Upper lobe of right lung (tissue), 1 donor: Measurements from ENCODE around the gene CHEK2. TPM values are rescaled to one million over a fixed set of nuclear protein-coding genes. Genes with fewer than 3 reads are reported as not detected.
A peak's percentile ranks its signal among the peaks of the same experiment; 100 is the strongest.

ENCODE experiments used
- ATAC-seq: fragments of 200-7000 bp; cut with Tn5 transposase; one replicate; pipeline ENCODE4 v1.9.1; 2020; ENCODE audit warnings: mild to moderate bottlenecking, moderate library complexity
- DNase-seq: peaks from one replicate; pipeline ENCODE4 v3.0.0-alpha.2; 2020
- H3K27ac ChIP-seq: fragments of 200-600 bp; one replicate; pipeline ENCODE4 v1.8.0; 2022
- H3K27me3 ChIP-seq: fragments of 200-600 bp; one replicate; pipeline ENCODE4 v1.8.0; 2022; ENCODE audit warnings: mild to moderate bottlenecking
- H3K36me3 ChIP-seq: fragments of 200-600 bp; one replicate; pipeline ENCODE4 v1.8.0; 2022
- H3K4me1 ChIP-seq: fragments of 200-600 bp; one replicate; pipeline ENCODE4 v1.8.0; 2022
- H3K4me3 ChIP-seq: fragments of 200-600 bp; one replicate; pipeline ENCODE4 v1.8.0; 2022; ENCODE audit warnings: mild to moderate bottlenecking
- H3K9me3 ChIP-seq: fragments of 200-600 bp; one replicate; pipeline ENCODE4 v1.8.0; 2022
- intact Hi-C: fragments of 100-400 bp; cut with DNase I; formaldehyde crosslinking; loops from one replicate; pipeline ENCODE4 v1.11.0; 2022
- long read RNA-seq: library from polyadenylated mRNA; unstranded; transcript quantifications from one replicate; pipeline ENCODE4 v2.0.0, GENCODE V29; 2021
- total RNA-seq: library from RNA; stranded (reverse); fragmentation: NEBNext Ultra II Directional; extraction: Animal tissue kit (Norgen Biotek cat#: 25700); gene quantifications from one replicate; pipeline ENCODE4 v1.2.1, GENCODE V29; 2021
- TF ChIP-seq, protein P1 (sequence below): fragments of 200-600 bp; IDR thresholded peaks from one replicate; pipeline ENCODE4 v1.8.0; 2022; ENCODE audit warnings: antibody characterized with exemption
- donor health status: DM: no; HTN: yes; CAD: no; lungs with severe emphysema.

CHEK2 gene
- 9.2 TPM for total RNA-seq
- long read RNA-seq, partial matches to known transcripts: 1 of 8 reads
- long read RNA-seq, other reads (novel, unspliced or antisense): 2 of 8 reads

DNA sequence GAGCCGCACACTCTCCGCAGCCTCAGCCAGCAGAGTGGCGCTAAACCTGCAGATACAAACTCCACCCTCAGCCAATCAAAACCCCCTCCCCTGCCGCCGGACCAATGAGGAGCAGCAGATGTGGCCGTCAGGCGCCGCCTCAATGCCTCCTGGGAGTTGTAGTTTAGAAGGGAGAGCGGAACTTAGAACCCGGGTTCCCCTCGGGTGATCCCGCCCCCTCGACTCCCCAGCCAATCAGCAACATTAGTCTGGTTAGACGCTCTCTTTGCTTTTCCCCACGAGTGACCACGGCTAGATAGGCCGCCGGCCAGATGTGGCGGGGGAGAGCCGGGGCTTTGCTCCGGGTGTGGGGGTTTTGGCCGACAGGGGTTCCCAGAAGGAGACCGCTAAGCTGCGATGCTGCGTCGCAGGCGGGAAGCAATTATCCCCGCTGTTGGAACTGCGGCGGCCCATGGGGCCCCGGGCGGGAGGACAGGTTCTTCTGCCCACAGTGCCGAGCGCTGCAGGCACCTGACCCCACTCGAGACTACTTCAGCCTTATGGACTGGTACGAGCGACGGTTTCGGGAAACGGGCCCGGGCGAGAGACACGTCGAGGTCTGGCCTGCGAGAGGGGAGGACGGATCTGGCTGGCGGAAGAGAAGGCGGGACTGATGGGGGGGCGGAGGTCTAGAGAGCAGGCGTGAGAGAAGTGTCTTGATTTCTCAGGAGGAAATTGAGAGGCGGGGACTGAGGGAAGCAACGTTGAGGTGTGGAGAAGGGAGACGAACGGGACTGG, at the start of gene CHEK2, which contains the start of gene HSCB:
Gene CHEK2, minus strand, starts transcription at position 36 of the 777 bp plus-strand sequence. CDS start 7,099 bp downstream, outside the sequence.
Gene HSCB, plus strand, starts transcription at position 255 of the 777 bp plus-strand sequence. Its CDS starts 57 bp downstream, at position 312.
- Histone ChIP-seq H3K9me3 (no peaks in the 10 kb centered on the region), H3K36me3 (peaks cover 32% of the 10 kb centered on the region), H3K4me1 (peaks cover 12% of the 10 kb centered on the region), H3K27ac (peak within 1 kb of the TSS; percentile 99), H3K27me3 (no peaks in the 10 kb centered on the region), H3K4me3 (peak within 1 kb of the TSS; percentile 99)
- ATAC-seq (peak; percentile 98), DNase-seq (peak; percentile 98)
- intact Hi-C loops: no loop called here
- TF ChIP-seq, protein P1, sequence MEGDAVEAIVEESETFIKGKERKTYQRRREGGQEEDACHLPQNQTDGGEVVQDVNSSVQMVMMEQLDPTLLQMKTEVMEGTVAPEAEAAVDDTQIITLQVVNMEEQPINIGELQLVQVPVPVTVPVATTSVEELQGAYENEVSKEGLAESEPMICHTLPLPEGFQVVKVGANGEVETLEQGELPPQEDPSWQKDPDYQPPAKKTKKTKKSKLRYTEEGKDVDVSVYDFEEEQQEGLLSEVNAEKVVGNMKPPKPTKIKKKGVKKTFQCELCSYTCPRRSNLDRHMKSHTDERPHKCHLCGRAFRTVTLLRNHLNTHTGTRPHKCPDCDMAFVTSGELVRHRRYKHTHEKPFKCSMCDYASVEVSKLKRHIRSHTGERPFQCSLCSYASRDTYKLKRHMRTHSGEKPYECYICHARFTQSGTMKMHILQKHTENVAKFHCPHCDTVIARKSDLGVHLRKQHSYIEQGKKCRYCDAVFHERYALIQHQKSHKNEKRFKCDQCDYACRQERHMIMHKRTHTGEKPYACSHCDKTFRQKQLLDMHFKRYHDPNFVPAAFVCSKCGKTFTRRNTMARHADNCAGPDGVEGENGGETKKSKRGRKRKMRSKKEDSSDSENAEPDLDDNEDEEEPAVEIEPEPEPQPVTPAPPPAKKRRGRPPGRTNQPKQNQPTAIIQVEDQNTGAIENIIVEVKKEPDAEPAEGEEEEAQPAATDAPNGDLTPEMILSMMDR: no peak

DNA sequence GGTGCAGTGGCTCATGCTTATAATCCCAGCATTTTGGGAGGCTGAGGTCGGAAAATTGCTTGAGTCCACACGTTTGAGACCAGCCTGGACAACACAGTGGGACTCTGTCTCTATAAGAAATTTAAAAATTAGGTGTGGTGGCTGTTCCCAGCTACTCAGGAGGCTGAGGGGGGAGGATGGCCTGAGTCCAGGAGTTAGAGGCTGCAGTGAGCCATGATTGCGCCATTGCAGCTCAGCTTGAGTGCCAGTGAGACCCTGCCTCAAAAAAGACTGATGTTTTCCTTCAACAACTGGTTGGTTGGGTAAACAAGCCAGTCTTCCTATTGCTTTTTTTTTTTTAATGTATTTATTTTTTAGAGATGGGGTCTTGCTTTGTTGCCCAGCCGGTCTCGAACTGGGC, 49.5 kb upstream of the CHEK2 start:
- Histone ChIP-seq H3K4me3 (no peak overlapping the region), H3K36me3 (peaks cover 66% of the 10 kb centered on the region), H3K27me3 (no peaks in the 10 kb centered on the region), H3K27ac (no peak overlapping the region), H3K9me3 (no peaks in the 10 kb centered on the region), H3K4me1 (peaks cover 18% of the 10 kb centered on the region)
- no peak for ATAC-seq
- intact Hi-C loops: no loop called here
- TF ChIP-seq, protein P1: no peak
- no peak for DNase-seq

DNA sequence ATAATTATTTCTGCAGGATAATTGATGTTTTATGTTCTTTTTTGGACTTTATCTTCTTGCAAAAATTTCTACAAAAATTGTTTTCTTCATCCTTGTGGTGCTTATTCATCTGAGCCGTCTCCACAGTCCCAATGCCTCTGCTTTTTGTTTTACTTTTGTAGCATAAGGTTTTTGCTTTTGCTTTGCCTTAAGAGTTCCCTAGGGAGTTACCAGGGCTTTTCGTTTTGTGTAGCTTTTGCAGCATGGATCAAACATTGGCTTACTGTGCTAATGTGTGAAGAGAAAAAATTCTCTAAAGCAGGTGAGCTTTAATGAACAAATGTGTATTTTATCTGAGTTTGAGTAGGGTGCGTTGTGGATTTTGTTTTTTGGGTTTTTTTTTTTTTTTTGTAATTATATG, 47.0 kb upstream of the CHEK2 start:
- intact Hi-C loops: no loop called here
- no peak for DNase-seq
- Histone ChIP-seq H3K4me3 (no peak overlapping the region), H3K4me1 (peaks cover 10% of the 10 kb centered on the region), H3K27ac (no peak overlapping the region), H3K9me3 (no peaks in the 10 kb centered on the region), H3K27me3 (no peaks in the 10 kb centered on the region), H3K36me3 (peaks cover 66% of the 10 kb centered on the region)
- ATAC-seq: no peak
- TF ChIP-seq, protein P1: no peak

DNA sequence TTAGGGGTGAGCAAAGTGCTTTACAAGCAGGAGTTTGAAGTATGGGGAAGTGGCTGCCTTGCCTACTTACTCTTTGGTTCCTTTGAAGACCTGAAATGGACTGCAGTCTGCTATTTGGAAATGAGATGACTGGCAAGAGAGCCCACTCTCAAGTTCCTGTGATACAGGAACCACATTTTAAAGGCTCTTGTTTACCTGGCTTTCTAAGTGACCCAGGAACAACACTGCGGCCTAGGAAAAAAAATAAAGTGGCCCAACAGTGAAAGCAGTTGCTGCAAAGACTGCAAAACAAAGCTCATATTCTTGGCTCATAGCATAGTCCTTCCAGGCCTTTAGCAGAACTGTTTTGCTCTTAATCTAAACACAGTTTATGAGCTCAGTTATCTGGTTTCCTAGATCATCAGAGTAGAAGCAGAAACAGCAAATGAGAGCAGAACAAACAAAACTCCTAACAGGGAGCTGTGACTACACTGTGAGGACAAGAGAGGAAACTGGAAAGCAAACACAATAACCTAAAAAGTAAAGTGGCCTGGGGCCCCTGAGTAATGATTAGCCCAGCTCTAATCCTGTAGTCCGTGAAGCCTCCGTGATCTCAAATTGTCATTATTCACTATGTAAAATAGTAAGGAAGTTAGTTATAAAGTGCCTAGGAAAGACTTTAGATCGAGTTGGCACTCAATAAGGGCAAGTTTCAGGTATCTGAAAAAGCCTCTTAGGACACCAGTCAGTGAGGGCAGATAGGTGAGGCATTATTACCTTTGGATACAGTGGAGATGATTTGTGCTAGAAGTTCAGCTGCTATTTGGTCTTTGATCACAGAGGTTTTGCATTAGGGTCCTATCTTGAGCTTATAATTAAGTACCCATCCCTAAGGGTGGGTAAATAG, 42.4 kb upstream of the CHEK2 start:
- TF ChIP-seq, protein P1: no peak
- peaks cover 28% of the 10 kb centered on the region for H3K4me1 ChIP-seq
- H3K27ac ChIP-seq: peak overlapping the region; percentile 65
- no peaks in the 10 kb centered on the region for H3K27me3 ChIP-seq
- DNase-seq (no peak), ATAC-seq (peak; percentile 89)
- peaks cover 86% of the 10 kb centered on the region for H3K36me3 ChIP-seq
- H3K4me3 ChIP-seq: no peak overlapping the region
- intact Hi-C loops: no loop called here
- H3K9me3 ChIP-seq: no peaks in the 10 kb centered on the region

DNA sequence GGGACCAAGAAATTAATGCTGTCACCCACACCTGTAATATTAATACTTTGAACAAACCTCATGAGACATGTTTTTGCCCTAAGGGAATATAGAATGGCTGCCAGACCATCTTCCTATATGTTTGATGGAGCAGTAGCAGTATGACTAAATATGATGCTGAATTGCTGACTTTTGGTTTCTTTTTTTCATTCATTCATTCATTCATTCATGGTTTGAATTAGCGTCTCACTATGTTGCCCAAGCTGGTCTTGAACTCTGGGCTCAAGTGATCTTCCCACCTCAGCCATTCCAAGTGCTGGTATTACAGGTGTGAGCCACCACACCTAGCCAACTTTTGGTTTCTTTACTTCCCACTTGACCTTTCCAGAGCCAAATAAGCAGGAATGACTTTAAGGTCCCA, 38.7 kb upstream of the CHEK2 start:
- no peaks in the 10 kb centered on the region for H3K27me3 ChIP-seq
- no peak overlapping the region for H3K4me3 ChIP-seq
- peaks cover 77% of the 10 kb centered on the region for H3K36me3 ChIP-seq
- H3K27ac ChIP-seq: no peak overlapping the region
- ATAC-seq: no peak
- peaks cover 42% of the 10 kb centered on the region for H3K4me1 ChIP-seq
- H3K9me3 ChIP-seq: no peaks in the 10 kb centered on the region
- no peak for DNase-seq
- TF ChIP-seq, protein P1: no peak
- intact Hi-C loops: no loop called here
